Suprapubic skin (tissue), 3 donors: ENCODE measurements around the gene NCOA5.

ENCODE experiments used
- CTCF ChIP-seq, 2 donors: fragments of 200-600 bp in 1 of 2; fragments of 450-650 bp in 1 of 2; sonication (generic) in 1 of 2; IDR thresholded peaks; one replicate each; pipeline ENCODE4 v1.5.1; 2016 to 2019; ENCODE audit warnings: antibody characterized with exemption in 2 of 2, mild to moderate bottlenecking in 1 of 2, moderate library complexity in 1 of 2
- POLR2AphosphoS5 ChIP-seq, 3 donors: sonication (generic); formaldehyde crosslinking; IDR thresholded peaks; one replicate each; pipeline ENCODE4 v1.6.1; 2017; ENCODE audit warnings: antibody characterized with exemption in 3 of 3

DNA sequence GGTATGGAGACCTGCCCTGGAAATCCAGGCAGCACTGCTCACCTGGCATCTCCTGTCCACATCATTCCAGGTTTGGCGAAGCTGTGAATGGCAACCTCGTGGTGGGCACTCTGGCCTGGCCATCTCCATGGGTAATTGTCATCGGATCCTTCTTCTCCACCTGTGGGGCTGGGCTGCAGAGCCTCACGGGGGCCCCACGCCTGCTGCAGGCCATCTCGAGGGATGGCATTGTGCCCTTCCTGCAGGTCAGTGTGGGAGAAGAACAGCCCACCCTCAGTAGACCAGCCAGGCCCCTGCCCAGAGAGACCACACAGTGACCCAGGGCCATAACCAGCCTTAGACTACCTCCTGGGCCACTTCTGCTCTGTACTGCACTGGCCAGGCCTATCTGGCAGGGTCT lies 44.9 kb downstream of the NCOA5 start:
- TF ChIP-seq CTCF (IDR thresholded peaks at IDR 0.05) (no peak), POLR2AphosphoS5 (IDR thresholded peaks at IDR 0.05) (no peak)
